ENCODE results near the gene FOXP4. TPM values are rescaled to one million over a fixed set of nuclear protein-coding genes. Genes with fewer than 3 reads are reported as not detected.

FOXP4 gene
- total RNA-seq, 1 donor from 2014 or later, result 2.7 TPM

- peaks cover 68% of the 10 kb centered on the region for H4K20me1 ChIP-seq (ENCODE audit: low read depth)
- H3K4me1 ChIP-seq, result peaks cover 35% of the 10 kb centered on the region
- H3K79me2 ChIP-seq (ENCODE audit: low read depth), result peaks cover 24% of the 10 kb centered on the region
- H3K4me3 ChIP-seq, result peak overlapping the region; percentile 58
- no peaks in the 10 kb centered on the region for H3K36me3 ChIP-seq
- Mint-ChIP-seq H3K4me3 (no peak overlapping the region), H3K27me3 (ENCODE audit: insufficient read depth, low read depth) (no peaks in the 10 kb centered on the region), H3K9me3 (no peaks in the 10 kb centered on the region), H3K4me1 (peaks cover 73% of the 10 kb centered on the region), H3K27ac (no peak overlapping the region), H3K36me3 (peaks cover 22% of the 10 kb centered on the region)
- DNase-seq (ENCODE audit: low spot score), result peak; percentile 69
- peak; percentile 48 for TF ChIP-seq EZH2phosphoT487 (IDR thresholded peaks at IDR 0.05)
- TF ChIP-seq, protein P1, sequence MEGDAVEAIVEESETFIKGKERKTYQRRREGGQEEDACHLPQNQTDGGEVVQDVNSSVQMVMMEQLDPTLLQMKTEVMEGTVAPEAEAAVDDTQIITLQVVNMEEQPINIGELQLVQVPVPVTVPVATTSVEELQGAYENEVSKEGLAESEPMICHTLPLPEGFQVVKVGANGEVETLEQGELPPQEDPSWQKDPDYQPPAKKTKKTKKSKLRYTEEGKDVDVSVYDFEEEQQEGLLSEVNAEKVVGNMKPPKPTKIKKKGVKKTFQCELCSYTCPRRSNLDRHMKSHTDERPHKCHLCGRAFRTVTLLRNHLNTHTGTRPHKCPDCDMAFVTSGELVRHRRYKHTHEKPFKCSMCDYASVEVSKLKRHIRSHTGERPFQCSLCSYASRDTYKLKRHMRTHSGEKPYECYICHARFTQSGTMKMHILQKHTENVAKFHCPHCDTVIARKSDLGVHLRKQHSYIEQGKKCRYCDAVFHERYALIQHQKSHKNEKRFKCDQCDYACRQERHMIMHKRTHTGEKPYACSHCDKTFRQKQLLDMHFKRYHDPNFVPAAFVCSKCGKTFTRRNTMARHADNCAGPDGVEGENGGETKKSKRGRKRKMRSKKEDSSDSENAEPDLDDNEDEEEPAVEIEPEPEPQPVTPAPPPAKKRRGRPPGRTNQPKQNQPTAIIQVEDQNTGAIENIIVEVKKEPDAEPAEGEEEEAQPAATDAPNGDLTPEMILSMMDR (IDR thresholded peaks at IDR 0.05), result no peak
- peak; percentile 27 for TF ChIP-seq EZH2 (IDR thresholded peaks at IDR 0.05)
- no peak overlapping the region for H2AFZ ChIP-seq (replicated peaks)
- no peaks in the 10 kb centered on the region for H3K27me3 ChIP-seq
- peak overlapping the region; percentile 84 for H3K4me2 ChIP-seq
- H3F3A ChIP-seq (ENCODE audit: low read depth), result peaks cover 30% of the 10 kb centered on the region
- no peaks in the 10 kb centered on the region for H3K9me3 ChIP-seq (ENCODE audit: low read depth)
- no peak overlapping the region for H3K9ac ChIP-seq
- no peak overlapping the region for H3K27ac ChIP-seq
These were observed 14.4 kb downstream of the FOXP4 start for GRCh38 chr6:41560431-41561192.

DNA sequence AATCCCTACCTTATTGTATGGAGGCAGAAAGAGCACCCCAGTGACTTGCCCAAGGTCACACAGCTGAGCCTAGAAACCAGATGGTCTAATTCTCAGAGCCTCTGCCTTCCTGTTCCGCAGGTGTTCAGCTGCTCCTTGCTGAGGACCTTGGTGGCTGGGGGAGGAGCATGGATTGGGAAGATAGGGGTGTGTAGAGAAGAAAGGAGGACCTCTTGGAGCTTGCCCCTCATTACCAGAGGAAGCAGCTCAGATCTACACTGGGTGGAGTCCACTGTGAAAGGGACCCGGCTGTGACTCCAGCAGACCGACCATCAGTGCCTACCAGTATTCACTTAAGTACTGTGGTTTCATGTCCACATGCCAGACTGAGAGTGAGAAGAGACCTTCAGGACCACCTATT, 15.2 kb downstream of the FOXP4 start:
- H3K9me3 Mint-ChIP-seq, result no peaks in the 10 kb centered on the region
- TF ChIP-seq EZH2phosphoT487 (IDR thresholded peaks at IDR 0.05), result no peak
- TF ChIP-seq, protein P1 (IDR thresholded peaks at IDR 0.05), result no peak
- TF ChIP-seq EZH2 (IDR thresholded peaks at IDR 0.05), result no peak
- peaks cover 17% of the 10 kb centered on the region for H3K79me2 ChIP-seq (ENCODE audit: low read depth)
- no peaks in the 10 kb centered on the region for H3K36me3 ChIP-seq
- no peak for DNase-seq (ENCODE audit: low spot score)
- H3K9ac ChIP-seq, result no peak overlapping the region
- H2AFZ ChIP-seq (replicated peaks), result no peak overlapping the region
- H3K4me2 ChIP-seq, result peak overlapping the region; percentile 84
- H3K4me1 Mint-ChIP-seq, result peaks cover 76% of the 10 kb centered on the region
- peak overlapping the region; percentile 83 for H3K27ac Mint-ChIP-seq
- peaks cover 25% of the 10 kb centered on the region for H3K36me3 Mint-ChIP-seq
- no peaks in the 10 kb centered on the region for H3K27me3 Mint-ChIP-seq (ENCODE audit: insufficient read depth, low read depth)
- H3K4me1 ChIP-seq, result peaks cover 32% of the 10 kb centered on the region
- H3K4me3 ChIP-seq, result no peak overlapping the region
- H3K27me3 ChIP-seq, result no peaks in the 10 kb centered on the region
- H3K9me3 ChIP-seq (ENCODE audit: low read depth), result no peaks in the 10 kb centered on the region
- peaks cover 29% of the 10 kb centered on the region for H3F3A ChIP-seq (ENCODE audit: low read depth)
- H3K27ac ChIP-seq, result no peak overlapping the region
- H3K4me3 Mint-ChIP-seq, result peak overlapping the region; percentile 60
- H4K20me1 ChIP-seq (ENCODE audit: low read depth), result peaks cover 60% of the 10 kb centered on the region

DNA sequence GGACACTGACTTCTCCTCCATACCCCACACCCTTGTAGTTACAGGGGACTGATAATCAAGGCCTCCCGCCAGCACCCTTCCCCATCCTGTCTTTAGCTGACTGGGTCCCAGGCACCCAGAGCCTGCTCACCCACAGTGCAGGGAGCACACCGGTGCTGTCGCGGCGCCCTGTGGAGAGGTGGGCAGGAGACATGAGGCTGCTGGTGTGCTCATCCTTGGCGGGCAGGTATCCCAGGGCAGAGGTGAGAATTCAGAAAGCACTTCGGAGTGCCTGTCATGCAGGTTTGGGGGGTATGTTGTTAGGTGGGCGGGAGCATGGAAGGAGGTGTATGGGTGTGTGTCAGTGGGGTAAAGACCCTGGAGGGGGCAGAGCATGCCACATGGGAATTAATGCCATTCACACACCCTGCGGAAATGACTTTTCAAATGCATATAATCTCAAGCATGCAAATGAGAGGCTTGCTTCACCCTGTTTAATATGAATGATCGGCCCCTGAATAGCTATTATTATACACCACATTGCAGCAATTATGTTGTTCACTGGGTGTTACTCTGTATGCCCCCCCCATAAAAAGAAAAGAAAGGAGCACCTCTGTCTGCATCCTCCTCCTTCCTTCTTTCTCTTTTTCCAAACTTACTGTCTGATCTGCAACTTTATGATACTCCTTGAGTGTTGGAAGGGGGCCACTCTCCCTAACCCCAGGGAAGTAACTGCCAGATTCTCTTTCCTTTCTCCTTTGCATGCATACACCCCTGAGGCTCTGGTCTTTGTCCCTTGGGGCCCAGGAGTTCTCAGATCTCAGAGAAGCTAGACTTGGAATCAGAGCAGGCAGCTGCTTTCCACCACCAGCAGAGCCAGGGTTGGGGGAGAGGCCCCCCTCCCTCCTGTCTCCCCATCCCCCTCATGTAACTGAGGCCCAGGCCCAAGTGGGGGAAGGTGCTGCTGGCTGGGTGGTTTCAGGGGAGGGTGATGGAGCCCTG, 16.0 kb downstream of the FOXP4 start:
- H3K4me3 ChIP-seq, result no peak overlapping the region
- peak overlapping the region; percentile 77 for H3K4me3 Mint-ChIP-seq

More for the DNA sequence above, 16.0 kb downstream of the FOXP4 start:
- H3F3A ChIP-seq (ENCODE audit: low read depth), result peaks cover 25% of the 10 kb centered on the region
- H3K27ac ChIP-seq, result no peak overlapping the region
- Mint-ChIP-seq H3K36me3 (peaks cover 31% of the 10 kb centered on the region), H3K4me1 (peaks cover 77% of the 10 kb centered on the region), H3K9me3 (no peaks in the 10 kb centered on the region), H3K27ac (peak overlapping the region; percentile 83), H3K27me3 (ENCODE audit: insufficient read depth, low read depth) (no peaks in the 10 kb centered on the region)
- peak overlapping the region; percentile 53 for H3K4me2 ChIP-seq
- peaks cover 52% of the 10 kb centered on the region for H4K20me1 ChIP-seq (ENCODE audit: low read depth)
- H3K36me3 ChIP-seq, result no peaks in the 10 kb centered on the region
- H3K9ac ChIP-seq, result no peak overlapping the region
- H3K79me2 ChIP-seq (ENCODE audit: low read depth), result peaks cover 17% of the 10 kb centered on the region
- no peak for DNase-seq (ENCODE audit: low spot score)
- H2AFZ ChIP-seq (replicated peaks), result no peak overlapping the region
- peaks cover 32% of the 10 kb centered on the region for H3K4me1 ChIP-seq
- H3K27me3 ChIP-seq, result no peaks in the 10 kb centered on the region
- TF ChIP-seq, protein P1 (IDR thresholded peaks at IDR 0.05), result no peak
- no peak for TF ChIP-seq EZH2 (IDR thresholded peaks at IDR 0.05)
- TF ChIP-seq EZH2phosphoT487 (IDR thresholded peaks at IDR 0.05), result no peak
- no peaks in the 10 kb centered on the region for H3K9me3 ChIP-seq (ENCODE audit: low read depth)

Measured in neural progenitor cell (in vitro differentiated cells).